Stimulated activated CD8-positive, alpha-beta memory T cell treated with anti-CD3 and anti-CD28 coated beads, Interleukin-15, amount 100 ng/mL, for 48 hours (primary cell): ENCODE results near the gene MRGPRG.

Experiments
- DNase-seq, 2 donors: peaks; one replicate each; pipeline ENCODE4 v3.0.0-alpha.2; 2020; ENCODE audit warnings: low read depth in 2 of 2

The MRGPRG gene

GRCh38 chr11:3195251-3196160 lies 23.1 kb downstream of the MRGPRG start:
- DNase-seq: no peak

DNA sequence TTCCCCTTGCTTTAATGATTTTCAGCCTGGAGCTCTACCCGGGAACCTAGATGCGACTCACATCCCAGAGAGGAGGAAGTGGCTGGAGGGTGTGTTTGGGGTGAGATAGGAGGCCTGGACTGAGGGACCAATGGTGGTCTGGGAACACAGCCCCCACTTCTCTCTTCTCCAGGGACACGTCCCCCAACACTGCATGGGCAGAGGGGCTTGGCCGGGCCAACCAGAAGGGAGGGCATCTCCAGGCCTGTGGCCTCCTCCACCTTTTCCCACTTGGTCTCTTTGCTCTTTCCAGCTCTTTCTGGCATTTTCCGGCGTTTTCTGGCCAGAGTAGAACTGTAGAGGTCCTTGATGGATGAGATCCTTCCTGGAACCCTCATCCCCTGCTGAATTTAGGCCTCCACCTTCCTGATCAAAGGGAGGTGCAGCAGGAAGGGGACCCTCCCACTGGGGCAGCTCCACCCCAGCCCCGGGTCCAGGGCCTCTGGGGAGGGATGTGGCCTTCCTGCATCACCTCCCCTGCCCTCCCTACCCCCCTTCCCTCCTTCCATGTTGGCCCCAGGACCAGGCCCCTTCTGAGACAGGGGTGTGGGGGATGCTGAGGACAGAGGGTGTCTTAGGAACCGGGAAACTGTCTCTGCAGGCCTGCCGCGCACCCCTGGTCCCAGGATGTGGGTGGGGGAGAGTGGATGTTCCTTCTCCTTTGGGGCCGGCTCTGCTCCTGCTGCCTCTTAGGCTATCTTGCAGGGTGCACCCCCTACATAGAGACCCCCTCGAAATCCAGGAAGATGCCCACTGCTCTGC lies 24.4 kb downstream of the MRGPRG start:
- DNase-seq: no peak

DNA sequence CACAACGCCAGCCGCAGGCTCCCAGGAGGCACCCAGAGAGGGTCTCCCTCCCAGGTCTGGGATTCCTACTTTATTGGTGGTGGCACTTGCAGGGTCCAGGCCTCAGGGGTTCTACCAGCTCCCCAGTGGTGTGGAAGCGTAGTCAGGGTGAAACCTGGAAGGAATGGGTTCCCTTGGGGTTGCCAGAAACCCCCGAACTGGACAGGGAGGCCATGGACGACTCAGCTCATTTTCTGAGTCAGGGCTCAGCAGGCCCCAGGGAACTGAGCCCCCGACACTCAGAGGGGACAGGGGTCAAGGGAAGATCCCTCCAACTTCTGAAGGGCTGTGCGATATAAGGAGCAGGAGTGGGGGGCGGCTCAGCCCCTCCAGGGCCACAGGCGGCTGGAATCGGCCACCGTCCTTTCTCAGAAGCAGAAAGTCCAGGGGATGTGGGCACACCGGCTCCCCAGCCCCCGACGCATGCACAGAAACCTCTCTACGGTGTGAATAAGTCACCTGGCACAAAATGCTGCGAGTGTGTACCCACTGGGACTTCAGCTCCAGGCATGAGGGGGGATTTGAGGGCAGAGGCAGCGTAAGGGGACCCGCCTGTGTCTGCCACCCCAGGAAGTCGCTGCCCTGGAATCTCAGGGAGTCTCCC lies 25.1 kb downstream of the MRGPRG start:
- DNase-seq: no peak

DNA sequence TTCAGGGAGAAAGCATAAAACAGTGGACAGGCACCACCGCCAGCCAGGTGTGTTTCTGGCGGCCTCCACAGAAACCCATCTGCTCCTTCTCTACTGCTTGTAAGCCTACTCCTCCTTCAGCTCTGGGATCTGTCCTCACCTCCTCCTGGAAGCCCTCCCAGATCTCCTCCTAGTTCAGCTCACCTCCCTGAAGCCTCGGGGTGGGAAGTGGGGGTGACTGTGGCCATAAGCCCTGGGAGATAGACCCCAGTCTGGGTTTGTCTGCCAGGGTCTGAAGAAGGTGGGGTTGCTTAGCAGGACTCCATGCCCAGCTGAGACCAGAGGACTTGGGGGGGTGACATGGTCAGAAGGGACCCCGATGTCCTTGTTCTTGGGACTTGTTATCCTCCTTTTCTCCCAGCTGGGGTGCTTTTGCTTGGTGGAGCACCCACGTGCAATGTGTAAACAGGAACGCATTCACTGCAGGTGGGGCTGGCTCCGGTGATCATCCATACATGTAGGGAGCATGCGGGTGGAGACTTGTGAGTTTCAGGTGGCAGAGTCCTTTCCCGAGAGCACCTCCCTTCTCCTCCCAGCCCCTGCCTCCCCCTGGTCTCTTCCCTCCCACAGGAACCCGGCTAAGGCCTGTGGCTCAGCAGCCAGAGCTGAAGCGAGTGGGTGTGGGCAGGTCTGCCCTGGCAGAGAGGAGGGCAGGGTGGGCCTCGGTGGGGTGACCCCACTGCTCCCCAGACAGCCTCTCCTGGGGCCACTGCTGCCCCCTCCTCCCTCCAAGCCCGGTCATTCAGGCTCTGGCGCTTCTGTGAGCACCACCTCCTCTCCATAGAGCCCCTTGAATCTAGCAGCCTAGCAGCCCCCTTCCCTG lies 25.9 kb downstream of the MRGPRG start:
- DNase-seq: no peak

- no peak for DNase-seq
These were observed 26.9 kb downstream of the MRGPRG start for GRCh38 chr11:3191586-3192324.

DNA sequence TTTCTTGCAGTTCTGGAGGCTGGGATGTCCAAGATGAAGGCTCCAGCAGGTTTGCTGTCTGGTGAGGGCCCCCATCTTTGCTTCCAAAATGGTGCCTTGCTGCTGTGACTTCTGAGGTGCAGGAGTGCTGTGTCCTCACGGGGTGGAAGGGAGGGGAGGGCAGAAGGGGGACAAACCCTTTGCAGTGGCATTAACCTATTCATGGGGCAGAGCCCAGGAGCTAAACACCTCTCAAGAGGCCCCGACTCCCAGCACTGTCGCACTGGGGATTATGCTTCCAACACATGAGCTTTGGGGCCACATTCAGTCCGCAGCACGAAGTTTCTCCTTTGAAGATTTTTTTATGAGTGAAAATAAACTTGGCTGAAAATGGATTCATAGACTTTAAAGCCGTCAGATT lies 28.0 kb downstream of the MRGPRG start:
- DNase-seq: no peak

- DNase-seq: no peak
These were observed 28.6 kb downstream of the MRGPRG start for GRCh38 chr11:3189886-3190583.

GRCh38 chr11:3189196-3189843 lies 29.3 kb downstream of the MRGPRG start:
- DNase-seq: no peak

DNA sequence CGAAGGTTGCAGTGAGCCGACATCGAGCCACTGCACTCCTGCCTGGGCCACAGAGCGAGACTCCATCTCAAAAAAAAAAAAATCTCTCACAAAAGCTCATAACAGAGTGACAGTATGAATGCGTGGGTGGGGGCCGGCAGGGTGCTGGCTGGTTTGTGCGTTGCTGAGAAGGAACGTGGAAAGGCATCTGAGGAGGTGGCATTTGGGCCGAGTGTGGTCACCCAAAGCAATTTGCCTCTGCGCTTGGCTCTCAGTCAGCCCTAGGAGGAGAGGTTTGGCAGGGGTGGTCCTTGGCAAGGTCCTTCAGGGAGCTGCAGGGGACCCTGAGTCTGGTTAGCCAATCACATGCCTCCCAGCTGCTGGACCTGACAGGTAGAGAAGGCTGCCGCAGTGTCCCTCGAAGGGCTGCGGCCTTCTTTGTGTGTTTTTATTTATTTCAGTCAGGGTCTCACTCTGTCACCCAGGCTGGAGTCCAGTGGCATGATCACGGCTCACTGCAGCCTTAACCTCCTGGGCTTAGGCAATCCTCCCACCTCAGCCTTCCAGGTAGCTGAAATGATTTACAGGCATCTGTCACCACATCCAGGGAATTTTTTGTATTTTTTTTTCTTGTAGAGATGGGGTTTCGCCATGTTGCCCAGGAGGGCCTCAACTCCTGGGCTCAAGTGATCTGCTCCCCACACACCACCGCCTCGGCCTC lies 30.0 kb downstream of the MRGPRG start:
- no peak for DNase-seq

GRCh38 chr11:3186166-3186953 lies 32.3 kb downstream of the MRGPRG start:
- DNase-seq: no peak

DNA sequence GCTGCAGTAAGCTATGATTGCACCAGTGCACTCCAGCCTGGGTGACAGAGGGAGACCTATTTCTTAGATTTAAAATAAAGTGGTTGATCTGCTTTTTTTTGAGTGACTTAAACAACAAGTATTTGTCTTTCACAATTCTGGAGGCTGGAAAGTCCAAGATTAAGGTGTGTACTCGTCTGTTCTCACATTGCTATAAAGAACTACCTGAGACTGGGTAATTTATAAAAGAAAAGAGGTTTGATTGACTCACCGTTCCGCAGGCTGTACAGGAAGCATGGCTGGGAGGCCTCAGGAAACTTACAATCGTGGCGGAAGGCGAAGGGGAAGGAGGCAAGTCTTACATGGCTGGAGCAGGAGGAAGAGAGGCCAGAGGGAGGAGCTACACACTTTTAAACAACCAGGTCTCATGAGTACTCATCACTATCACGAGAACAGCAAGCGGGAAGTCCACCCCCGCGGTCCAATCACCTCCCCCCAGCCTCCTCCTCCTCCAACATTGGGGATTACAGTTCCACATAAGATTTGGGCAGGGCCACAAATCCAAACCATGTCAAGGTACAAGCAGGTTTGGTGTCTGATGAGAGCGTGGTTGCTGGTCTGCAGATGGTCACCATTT lies 33.8 kb downstream of the MRGPRG start:
- DNase-seq: no peak

- no peak for DNase-seq
These were observed 35.1 kb downstream of the MRGPRG start for GRCh38 chr11:3183523-3183922.

DNA sequence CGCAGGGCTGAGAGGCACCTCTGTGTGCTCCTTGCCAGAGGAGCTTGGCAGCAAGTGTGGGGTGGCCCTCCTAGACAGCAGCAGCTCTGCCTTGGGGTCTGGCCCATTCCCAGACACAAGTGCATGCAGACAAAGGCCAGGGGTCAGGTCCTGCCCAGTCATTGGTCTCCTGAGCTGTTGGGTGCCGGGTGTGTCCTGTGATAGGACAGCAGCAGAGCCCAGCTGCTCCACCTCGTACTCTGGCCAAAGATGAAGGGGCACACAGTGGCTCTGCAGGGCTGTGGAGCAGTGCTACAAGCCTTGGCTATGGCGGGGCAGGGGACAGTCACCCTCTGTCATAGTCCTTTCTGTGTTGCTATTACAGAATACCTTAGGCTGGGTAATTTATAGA lies 36.2 kb downstream of the MRGPRG start:
- no peak for DNase-seq

- DNase-seq: no peak
These were observed 36.7 kb downstream of the MRGPRG start for GRCh38 chr11:3181725-3182461.

DNA sequence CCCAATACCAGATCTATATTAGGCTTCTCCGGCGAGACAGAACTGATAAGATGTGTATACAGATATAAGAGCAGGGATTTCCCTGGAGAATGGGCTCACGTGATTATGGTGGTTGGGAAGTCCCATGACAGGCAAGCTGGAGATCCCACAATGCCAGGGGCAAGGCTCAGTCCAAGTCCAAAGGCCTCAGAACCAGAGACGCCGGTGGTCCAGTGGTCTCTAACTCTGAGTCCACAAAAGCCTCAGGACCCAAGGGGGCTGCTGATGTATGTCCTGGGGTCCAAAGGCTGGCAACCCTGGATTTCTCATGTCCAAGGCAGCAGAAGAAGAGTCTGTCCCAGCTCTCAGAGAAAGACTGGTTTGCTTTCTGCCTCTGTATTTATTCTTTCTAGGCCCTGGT lies 37.7 kb downstream of the MRGPRG start:
- DNase-seq: no peak

DNA sequence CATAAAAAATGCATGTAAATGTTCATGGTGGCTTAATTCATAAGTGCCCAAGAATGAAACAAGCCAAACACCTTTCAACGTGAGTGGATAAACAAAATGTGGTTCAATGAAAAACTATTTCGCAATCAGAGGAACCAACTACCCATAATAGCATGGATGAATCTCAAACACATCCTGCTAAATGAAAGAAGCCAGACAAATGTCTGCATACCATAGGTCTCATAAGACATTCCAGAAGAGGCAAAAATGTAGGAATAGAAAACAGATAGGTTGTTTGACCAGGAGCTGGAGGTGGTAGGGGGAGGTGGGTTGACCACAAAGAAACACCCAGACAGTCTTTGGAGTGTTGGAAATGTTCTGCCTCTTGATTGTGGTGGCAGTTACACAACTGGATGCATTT lies 40.3 kb downstream of the MRGPRG start:
- no peak for DNase-seq

GRCh38 chr11:3177931-3178330 lies 40.7 kb downstream of the MRGPRG start:
- DNase-seq: no peak
